ENCODE measurements around the gene MTREX.

Gene MTREX

DNA sequence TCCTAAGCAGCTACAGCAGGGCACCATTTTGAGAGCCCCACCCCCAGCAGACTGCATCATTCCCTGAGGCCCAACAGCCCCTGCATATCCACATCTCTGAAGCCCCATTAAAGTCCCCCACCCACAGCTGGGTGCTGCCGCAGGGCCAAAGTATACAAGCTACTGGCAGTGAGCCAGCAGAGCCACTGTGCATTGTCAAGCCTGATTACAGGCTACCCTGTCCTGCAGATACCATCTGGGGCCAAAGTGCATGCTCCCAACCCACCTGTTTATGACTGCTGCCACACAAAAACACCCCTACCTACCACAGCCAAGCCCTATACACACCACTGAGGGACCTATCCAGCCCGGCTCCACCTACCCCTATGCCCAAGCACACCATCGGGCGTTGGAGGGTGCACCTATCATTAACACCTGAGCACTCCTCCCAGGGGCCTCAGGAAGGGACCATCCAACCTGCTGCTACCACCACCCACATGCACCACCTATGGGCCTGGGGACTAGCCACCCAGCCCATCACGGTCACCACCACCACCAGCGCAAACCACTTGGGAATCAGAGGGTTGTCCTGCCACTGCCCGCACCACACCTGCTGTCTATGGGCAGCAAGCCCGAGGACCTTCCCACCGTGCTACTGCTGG is 121.9 kb downstream of the MTREX start:
- DNase-seq (ENCODE audit: low spot score) = no peak

DNA sequence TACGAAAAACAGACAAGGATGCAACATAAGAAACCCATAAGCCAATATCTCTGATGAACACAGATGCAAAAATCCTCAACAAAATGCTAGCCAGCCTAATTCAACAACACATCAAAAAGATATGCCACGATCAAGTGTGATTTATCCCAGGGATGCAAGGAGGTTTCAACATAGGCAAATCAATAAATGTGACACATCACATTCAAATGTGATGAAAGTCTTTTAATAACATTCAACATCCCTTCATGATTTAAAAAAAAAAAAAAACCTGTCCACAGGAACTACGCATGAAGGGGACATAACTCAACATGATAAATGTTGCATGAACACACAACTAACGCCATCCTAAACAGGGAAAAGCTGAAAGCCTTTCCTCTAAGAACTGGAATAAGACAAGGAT is 124.8 kb downstream of the MTREX start:
- no peak for DNase-seq (ENCODE audit: low spot score)

DNA sequence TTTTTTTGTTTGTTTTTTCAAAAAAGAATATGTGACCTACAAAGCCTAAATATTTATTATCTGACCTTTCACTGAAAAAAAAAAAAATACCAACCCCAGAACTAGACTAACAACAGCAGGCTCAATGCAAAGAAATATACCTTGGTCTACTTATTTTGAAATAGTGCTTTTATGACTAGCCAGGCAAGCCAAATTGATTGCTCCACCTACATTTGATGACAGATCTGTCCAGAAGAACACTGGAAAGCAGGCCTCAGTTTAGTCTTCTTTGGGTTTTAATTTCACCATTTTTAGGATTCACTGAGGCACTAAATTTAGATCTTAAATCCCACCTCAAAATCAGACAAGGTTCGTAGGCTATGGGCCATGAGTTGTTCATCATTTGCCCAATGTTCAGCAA is 129.7 kb downstream of the MTREX start:
- no peak for DNase-seq (ENCODE audit: low spot score)

DNA sequence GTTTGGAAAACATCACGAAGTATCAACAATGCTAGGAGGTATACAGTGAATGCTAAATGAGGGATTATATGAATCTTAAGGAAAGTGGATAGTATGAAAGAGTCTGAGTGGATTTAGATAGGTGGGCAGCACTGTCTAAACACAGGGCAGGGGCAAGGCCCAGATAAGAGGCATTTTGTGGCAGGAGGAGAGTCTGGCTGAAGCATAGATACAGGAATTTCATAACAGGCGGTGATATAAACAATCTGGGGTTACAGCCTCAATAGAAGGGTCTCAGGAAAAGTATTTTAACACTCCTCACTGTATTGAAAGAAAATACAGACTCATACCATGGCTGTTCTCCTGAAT is 130.0 kb downstream of the MTREX start:
- no peak for DNase-seq (ENCODE audit: low spot score)

GRCh38 chr5:55438998-55439397 is 131.2 kb downstream of the MTREX start:
- DNase-seq (ENCODE audit: low spot score) = no peak

- DNase-seq (ENCODE audit: low spot score) = peak; percentile 25
Observed at GRCh38 chr5:55440188-55440646, 132.4 kb downstream of the MTREX start.

GRCh38 chr5:55441107-55441771 is 133.4 kb downstream of the MTREX start:
- no peak for DNase-seq (ENCODE audit: low spot score)

DNA sequence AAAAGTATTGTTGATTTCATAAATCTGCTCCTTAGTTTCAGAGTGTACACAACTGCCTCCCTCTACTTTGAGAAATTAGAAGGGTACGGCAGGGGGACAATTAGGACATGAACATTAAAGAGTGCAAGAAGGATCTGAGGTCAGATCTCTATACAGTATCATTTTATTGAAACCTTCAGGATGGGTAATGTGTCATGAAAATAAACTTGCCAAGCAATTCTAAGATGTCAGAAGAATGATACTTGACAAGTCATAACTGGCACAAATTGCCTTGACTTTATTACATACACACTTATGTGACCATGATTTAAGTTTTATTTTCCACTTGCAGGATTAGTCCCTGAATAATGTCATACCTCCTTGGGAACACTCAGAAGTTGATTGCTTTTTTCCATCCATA is 134.2 kb downstream of the MTREX start:
- DNase-seq (ENCODE audit: low spot score) = no peak

GRCh38 chr5:55445791-55446190 is 138.0 kb downstream of the MTREX start:
- DNase-seq (ENCODE audit: low spot score) = no peak

GRCh38 chr5:55446640-55447351 is 139.0 kb downstream of the MTREX start:
- DNase-seq (ENCODE audit: low spot score) = no peak

GRCh38 chr5:55450050-55450765 is 142.4 kb downstream of the MTREX start:
- no peak for DNase-seq (ENCODE audit: low spot score)

DNA sequence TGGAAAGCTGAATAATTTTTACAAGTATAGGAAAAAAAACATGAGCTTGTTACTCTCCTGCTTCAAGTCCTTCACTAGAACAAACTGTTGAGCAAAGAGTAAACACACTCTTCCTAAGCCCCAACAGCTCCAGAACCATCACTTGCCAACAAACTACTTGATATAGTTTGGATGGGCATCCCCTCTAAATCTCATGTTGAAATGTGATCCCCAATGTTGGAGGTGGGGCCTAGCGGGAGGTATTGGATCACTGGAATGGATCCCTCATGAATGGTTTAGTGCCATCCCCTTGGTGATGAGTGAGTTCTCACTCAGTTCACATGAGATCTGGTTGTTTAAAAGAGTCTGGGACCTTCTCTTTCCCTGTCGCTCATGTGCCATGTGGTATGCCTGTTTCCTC is 144.2 kb downstream of the MTREX start:
- no peak for DNase-seq (ENCODE audit: low spot score)

DNA sequence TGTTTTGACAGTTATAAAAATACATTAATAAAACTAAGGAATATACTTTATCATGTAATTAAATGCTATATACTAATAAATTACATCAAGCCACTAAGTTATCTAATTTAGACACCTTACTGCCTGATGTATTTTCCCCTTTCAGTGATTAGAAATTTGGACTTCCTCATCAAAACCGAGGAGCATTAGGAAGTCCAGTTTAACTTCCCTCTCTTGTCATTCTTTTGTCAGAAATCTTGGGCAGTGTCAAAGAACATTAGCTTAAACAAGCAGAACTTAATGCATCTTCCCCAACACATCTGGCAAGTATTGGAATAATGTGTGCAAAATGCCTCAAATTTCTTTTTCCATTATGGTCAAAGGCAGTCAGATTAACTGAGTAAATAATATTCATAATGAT is 145.4 kb downstream of the MTREX start:
- no peak for DNase-seq (ENCODE audit: low spot score)

- DNase-seq (ENCODE audit: low spot score) = peak; percentile 35
Observed at GRCh38 chr5:55454282-55454681, 146.5 kb downstream of the MTREX start.

DNA sequence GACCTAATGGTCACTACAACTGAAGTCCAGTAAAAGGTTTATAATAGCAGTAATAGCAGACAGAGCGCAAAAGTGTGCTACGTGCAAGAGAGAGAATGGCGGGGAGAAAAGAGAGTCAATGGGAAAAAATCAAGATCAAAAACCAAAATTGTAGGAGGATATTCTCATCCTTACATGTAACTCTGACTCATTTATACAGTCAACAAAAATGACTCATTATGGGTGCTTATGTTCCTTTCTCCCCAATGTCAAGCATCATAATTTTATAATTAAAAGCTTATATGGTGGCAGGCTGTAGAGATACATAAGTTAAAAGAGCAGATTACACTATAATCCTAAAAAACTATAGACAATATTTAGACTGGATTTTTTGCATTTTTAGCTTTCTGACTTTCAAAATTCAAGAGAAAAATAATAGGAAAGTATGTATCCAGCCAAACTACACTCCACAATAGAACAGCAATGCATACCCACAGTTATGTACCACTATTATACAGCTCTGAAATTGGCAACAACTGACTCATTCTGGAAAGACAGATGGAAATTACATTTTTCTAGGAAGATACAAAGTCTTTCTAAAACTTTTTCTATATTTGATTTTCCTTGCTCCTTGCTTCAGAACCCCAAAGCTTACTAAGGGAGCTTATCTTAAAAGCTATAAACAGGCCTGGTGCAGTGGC is 148.6 kb downstream of the MTREX start:
- no peak for DNase-seq (ENCODE audit: low spot score)

DNA sequence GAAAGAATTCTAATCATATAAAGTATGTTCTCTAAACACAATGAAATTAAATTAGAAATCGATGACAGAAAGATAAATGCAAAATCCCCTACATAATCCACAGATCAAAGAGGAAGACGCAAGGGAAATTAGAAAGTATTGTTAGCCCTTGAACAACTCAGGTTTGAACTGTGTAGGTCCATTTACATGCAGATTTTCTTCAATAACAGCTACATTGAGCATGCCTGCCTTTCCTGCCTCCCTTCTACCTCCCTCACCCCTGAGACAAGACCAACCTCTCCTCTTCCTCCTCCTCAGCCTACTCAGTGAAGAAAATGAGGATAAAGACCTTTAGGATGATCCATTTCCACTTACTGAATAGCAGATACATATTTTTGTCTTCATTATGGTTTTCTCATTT is 151.8 kb downstream of the MTREX start:
- DNase-seq (ENCODE audit: low spot score) = no peak

DNA sequence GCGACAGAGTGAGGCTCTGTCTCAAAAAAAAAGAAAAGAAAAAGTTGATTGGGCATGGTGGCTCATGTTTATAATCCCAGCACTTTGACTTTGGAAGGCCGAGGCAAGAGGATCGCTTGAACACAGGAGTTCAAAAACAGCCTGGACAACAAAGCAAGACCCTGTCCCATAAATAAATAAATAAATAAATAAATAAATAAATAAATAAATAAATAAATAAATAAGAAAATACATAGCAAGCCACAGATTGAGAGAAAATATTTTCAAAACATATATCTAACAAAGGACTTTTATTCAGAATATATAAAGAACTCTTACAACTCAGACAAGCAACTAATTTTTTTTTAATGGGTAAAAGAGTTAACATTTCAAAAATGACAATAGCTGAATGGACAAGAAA is 155.8 kb downstream of the MTREX start:
- DNase-seq (ENCODE audit: low spot score) = no peak

DNA sequence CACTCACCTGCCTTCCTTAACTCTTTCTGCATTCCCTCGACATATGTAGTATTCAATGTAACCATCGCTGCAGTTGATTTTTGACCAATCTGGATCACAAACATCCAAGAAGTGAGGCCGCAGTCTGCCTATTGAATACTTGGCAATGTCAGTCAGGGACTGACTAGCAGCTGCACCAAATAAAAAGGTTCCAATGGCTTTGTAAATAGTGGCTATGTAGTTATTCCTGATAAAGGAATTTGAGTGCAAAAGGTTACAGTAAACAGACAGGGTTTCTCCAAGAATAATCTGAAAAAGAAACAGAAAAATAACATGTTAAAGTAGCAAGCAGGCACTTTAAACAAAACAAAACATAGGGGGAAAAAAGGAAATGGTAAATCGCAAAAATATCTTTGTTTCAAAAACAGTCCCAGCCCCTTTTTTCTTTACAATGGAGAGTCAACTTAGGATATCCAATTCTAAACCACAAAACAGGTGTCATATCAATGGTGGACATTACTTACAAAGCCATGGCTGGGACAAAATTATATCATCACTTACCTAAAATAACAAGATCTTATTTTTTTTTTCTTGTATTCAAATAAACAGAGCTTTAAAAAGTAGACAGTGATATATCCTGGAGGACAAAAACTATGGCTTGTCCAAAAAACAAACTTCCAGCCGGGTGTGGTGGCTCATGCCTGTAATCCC is 160.2 kb downstream of the MTREX start:
- DNase-seq (ENCODE audit: low spot score) = no peak

DNA sequence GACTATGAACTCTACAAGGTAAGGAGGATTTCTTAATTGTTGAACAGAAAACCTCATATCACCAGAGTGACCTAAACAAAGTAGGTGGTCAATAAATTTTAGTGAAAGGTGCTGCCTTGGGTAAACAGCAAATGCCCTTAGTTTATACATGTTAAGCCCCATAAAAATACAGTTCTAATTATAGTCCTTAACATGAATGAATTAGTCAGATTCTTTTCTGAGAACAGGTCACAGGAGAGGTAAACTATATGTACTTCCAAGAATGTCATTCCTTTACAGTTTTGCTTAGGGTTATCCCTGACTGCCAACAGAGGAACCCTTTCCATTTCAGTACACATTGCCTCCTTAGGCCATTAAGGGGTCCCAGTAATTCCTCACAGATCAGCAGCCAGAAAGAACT is 162.1 kb downstream of the MTREX start:
- no peak for DNase-seq (ENCODE audit: low spot score)

DNA sequence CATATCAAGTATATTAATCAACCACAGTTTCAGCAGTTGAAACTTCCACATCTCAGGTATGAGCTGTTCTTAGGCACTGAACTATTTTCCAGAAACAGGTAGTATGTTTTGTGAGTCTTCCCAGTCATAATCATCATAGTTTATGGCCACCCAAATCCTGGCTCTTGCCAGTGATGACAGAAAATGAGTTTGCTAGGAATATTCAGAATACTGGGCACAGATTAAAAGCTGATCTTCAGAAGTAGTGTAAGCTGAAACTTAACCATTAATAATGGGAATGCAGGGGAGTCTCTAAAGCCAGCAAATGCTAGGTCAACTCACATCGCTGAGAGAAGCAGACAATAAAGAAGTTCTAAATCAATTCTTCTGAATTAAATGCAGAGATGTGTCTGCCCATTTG is 162.5 kb downstream of the MTREX start:
- DNase-seq (ENCODE audit: low spot score) = no peak

DNA sequence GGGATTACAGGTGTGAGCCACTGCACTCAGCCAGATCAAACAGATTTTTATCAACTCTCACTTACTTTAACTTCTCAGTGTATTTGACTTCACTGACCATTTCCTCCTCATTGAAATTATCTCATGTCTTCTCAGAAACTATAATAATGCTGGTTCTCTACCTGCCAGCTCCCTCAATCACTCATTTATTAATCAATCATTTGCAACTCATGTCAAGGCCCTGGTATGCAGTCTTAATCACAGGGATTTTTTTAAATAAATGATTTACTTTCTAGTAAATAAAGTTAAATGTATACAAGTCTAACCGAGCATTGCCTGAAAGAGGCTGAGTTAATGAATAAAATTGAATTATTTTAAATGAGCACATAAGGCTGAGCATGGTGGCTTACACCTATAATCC is 163.7 kb downstream of the MTREX start:
- no peak for DNase-seq (ENCODE audit: low spot score)

DNA sequence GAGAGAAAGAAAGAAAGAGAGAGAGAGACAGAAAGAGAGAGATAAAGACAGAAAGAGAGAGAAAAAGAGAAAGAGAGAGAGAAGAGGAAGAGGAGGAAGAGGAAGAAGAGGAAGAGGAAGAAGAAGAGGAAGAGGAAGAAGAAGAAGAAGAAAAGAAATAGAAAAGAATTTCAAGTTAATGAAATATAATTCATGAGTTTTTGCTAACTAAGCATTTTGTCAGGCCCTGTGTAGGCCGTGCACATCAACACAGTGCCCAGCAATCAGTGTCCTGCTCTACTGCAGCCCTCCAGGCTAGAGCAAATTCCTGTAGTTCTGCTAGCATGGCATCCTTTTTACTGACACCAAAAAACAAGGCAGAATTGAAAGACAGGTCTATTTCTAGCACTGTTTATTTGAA is 164.9 kb downstream of the MTREX start:
- no peak for DNase-seq (ENCODE audit: low spot score)
